DND-41 (cell line): ENCODE measurements around the gene KIRREL3.

Experiments
- ATAC-seq: fragments of 200-7000 bp; cut with Tn5 transposase; 3 replicates; pipeline ENCODE4 v1.9.1; 2021; ENCODE audit warnings: low read depth; ENCODE audit not compliant: insufficient read depth
- DNase-seq: peaks from one replicate; pipeline ENCODE4 v3.0.0-alpha.2; 2020
- H2AFZ ChIP-seq: 2 replicates; pipeline ENCODE4 v1.6.0; 2012; ENCODE audit warnings: low read depth, low read length
- H3K27ac ChIP-seq: 2 replicates; pipeline ENCODE4 v1.5.1; 2012; ENCODE audit warnings: low read length, inconsistent platforms
- H3K27me3 ChIP-seq: fragments of 200-600 bp; sonication (generic); 2 replicates; pipeline ENCODE4 v1.6.0; 2012; ENCODE audit warnings: low read length, mild to moderate bottlenecking, inconsistent platforms; ENCODE audit not compliant: insufficient read depth, poor library complexity
- H3K36me3 ChIP-seq: 2 replicates; pipeline ENCODE4 v1.5.1; 2012; ENCODE audit warnings: low read length, inconsistent platforms; ENCODE audit not compliant: insufficient read depth
- H3K4me1 ChIP-seq: 2 replicates; pipeline ENCODE4 v1.5.1; 2012; ENCODE audit warnings: mild to moderate bottlenecking, low read length; ENCODE audit not compliant: insufficient read depth
- H3K4me2 ChIP-seq: 2 replicates; pipeline ENCODE4 v1.6.0; 2012; ENCODE audit warnings: mild to moderate bottlenecking, moderate library complexity, low read length, inconsistent platforms; ENCODE audit not compliant: insufficient read depth
- H3K4me3 ChIP-seq, 2 experiments: fragments of 200-600 bp in 1 of 2; shearing (Covaris generic) in 1 of 2; 2 replicates each; pipeline ENCODE4 v1.5.1; 2012 to 2016; ENCODE audit warnings: inconsistent platforms in 2 of 2, low read length in 2 of 2, mild to moderate bottlenecking in 2 of 2, low read depth in 1 of 2, moderate library complexity in 1 of 2
- H3K79me2 ChIP-seq: 2 replicates; pipeline ENCODE4 v1.6.0; 2012; ENCODE audit warnings: low read length, inconsistent platforms; ENCODE audit not compliant: insufficient read depth
- H3K9ac ChIP-seq: 2 replicates; pipeline ENCODE4 v1.6.0; 2012; ENCODE audit warnings: low read depth, mild to moderate bottlenecking, inconsistent platforms, low read length, moderate library complexity
- H3K9me3 ChIP-seq: 2 replicates; pipeline ENCODE4 v1.5.1; 2012; ENCODE audit warnings: low read length, moderate library complexity, mild to moderate bottlenecking, inconsistent platforms; ENCODE audit not compliant: insufficient read depth, severe bottlenecking
- H4K20me1 ChIP-seq: 2 replicates; pipeline ENCODE4 v1.6.0; 2012; ENCODE audit warnings: low read length; ENCODE audit not compliant: insufficient read depth
- EZH2 ChIP-seq: IDR thresholded peaks from 3 replicates; pipeline ENCODE4 v1.6.1; 2012; ENCODE audit warnings: borderline replicate concordance, low read depth, mild to moderate bottlenecking, moderate library complexity, low read length, inconsistent platforms; ENCODE audit not compliant: severe bottlenecking
- TF ChIP-seq, protein P1 (sequence below): IDR thresholded peaks from 2 replicates; pipeline ENCODE4 v1.5.1; 2012; ENCODE audit warnings: borderline replicate concordance, low read length, moderate library complexity, mild to moderate bottlenecking; ENCODE audit not compliant: poor library complexity, severe bottlenecking; ENCODE audit errors: extremely low read depth

The KIRREL3 gene

DNA sequence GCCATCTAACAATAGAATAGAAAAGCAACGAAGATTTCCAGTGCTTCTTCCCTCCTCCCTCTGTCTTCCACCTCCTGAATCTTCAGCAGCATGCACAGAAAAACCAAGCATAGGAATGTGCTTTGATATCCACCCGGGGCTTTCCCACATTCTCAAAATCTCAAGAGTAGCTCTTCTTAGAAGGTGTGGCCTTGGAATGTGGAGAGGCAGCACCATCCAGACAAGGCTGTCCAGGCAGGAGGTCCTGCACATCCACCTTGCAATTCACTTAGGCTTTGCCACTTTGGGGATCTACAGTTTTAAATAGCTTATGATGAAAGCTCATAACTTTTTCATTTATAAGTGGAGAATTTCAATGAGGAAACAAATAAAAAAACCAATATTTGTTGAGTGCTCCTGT is 72.9 kb downstream of the KIRREL3 start:
- no peaks in the 10 kb centered on the region for H3K36me3 ChIP-seq
- H3K4me3 ChIP-seq: no peak overlapping the region
- DNase-seq (no peak), ATAC-seq (no peak)
- no peaks in the 10 kb centered on the region for H3K9me3 ChIP-seq
- H3K79me2 ChIP-seq: no peaks in the 10 kb centered on the region
- H3K4me2 ChIP-seq: no peak overlapping the region
- no peaks in the 10 kb centered on the region for H3K27me3 ChIP-seq
- H3K27ac ChIP-seq: no peak overlapping the region
- H2AFZ ChIP-seq: no peak overlapping the region
- no peaks in the 10 kb centered on the region for H4K20me1 ChIP-seq
- TF ChIP-seq EZH2: no peak
- TF ChIP-seq, protein P1, sequence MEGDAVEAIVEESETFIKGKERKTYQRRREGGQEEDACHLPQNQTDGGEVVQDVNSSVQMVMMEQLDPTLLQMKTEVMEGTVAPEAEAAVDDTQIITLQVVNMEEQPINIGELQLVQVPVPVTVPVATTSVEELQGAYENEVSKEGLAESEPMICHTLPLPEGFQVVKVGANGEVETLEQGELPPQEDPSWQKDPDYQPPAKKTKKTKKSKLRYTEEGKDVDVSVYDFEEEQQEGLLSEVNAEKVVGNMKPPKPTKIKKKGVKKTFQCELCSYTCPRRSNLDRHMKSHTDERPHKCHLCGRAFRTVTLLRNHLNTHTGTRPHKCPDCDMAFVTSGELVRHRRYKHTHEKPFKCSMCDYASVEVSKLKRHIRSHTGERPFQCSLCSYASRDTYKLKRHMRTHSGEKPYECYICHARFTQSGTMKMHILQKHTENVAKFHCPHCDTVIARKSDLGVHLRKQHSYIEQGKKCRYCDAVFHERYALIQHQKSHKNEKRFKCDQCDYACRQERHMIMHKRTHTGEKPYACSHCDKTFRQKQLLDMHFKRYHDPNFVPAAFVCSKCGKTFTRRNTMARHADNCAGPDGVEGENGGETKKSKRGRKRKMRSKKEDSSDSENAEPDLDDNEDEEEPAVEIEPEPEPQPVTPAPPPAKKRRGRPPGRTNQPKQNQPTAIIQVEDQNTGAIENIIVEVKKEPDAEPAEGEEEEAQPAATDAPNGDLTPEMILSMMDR: no peak
- 0 out of 2 replicates have a peak, but pooled peaks cover 7% of the 10 kb centered on the region for H3K4me1 ChIP-seq
- H3K9ac ChIP-seq: no peak overlapping the region

DNA sequence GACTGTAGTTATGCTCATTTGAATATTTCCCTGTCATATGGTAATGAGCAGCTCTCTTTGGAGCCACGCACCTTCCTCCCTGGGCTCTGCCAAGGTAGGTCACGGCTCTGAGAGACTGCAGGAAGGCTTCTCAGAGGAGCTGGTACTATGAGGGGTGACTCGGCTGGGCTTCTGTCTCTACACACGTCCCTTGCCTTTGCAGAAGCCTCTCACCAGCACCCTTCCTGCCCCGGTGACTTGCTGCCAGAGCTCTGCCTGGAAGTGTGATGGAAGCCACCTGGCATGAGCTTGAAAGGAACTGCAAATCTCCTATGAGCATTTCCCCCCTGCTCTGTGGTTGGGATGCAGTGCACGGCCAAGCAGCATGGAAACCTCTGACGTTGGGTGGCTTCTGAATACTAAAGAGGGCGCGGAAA is 74.2 kb downstream of the KIRREL3 start:
- Histone ChIP-seq H3K4me2 (no peak overlapping the region), H4K20me1 (no peaks in the 10 kb centered on the region), H3K9ac (no peak overlapping the region), H3K4me1 (0 out of 2 replicates have a peak, but pooled peaks cover 7% of the 10 kb centered on the region), H3K36me3 (no peaks in the 10 kb centered on the region), H3K4me3 (no peak overlapping the region), H3K79me2 (no peaks in the 10 kb centered on the region), H3K9me3 (no peaks in the 10 kb centered on the region), H3K27ac (no peak overlapping the region), H3K27me3 (no peaks in the 10 kb centered on the region), H2AFZ (no peak overlapping the region)
- peak; percentile 6 for DNase-seq
- ATAC-seq: no peak
- TF ChIP-seq, protein P1: no peak
- TF ChIP-seq EZH2: no peak

DNA sequence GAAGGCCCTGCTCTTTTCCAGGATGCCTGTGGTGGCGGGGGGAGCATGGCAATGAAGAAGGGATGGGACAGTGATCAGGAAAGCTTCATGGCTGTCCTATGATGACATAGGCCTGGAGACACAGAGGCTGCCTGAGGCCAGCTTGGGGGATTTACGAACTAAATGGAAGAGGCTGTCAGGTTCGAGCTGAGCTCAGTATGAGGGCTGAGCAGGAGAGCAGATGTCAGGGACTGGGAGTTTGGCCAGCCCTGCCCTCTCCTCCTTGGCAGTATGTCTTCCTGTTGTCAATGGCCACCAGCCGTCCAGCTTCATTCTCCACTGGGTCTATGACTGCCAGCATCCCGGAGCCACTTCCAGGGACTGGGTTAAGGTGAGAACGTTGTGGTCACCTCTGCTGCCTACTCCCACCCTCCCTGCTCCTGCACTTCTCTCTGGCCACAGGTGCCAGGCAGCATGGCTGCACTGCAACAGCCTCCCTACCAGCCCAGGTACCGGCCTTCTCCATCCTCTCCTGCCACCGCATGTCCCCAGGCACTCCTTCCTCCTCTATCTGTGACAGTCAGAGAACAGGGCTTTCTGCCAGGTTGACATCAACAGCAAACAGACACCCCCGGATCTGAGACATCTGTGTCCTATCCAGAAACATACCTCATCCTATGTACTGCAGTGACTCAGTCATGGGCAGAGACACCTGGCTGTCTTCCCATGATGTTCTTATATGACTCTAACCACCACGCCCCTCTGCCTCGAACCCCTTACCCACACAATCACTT is 75.1 kb downstream of the KIRREL3 start:
- no peak for DNase-seq
- no peak for ATAC-seq
- no peak overlapping the region for H3K27ac ChIP-seq
- no peak overlapping the region for H3K4me3 ChIP-seq
- TF ChIP-seq, protein P1: no peak
- H3K9ac ChIP-seq: no peak overlapping the region
- H3K4me2 ChIP-seq: no peak overlapping the region
- no peaks in the 10 kb centered on the region for H3K27me3 ChIP-seq
- H3K9me3 ChIP-seq: no peaks in the 10 kb centered on the region
- H2AFZ ChIP-seq: no peak overlapping the region
- H3K4me1 ChIP-seq: 0 out of 2 replicates have a peak, but pooled peaks cover 7% of the 10 kb centered on the region
- no peaks in the 10 kb centered on the region for H3K36me3 ChIP-seq
- H4K20me1 ChIP-seq: no peaks in the 10 kb centered on the region
- no peaks in the 10 kb centered on the region for H3K79me2 ChIP-seq
